Activated naive CD8-positive, alpha-beta T cell treated with anti-CD3 and anti-CD28 coated beads, Interleukin-2, amount 50 U/mL, for 16 hours (primary cell): ENCODE measurements around the gene IQSEC2.
A peak's percentile ranks its signal among the peaks of the same experiment; 100 is the strongest.

Source experiments
- DNase-seq: peaks from one replicate; pipeline ENCODE4 v3.0.0-alpha.2; 2020; ENCODE audit warnings: low read depth, low spot score

IQSEC2 gene

DNA sequence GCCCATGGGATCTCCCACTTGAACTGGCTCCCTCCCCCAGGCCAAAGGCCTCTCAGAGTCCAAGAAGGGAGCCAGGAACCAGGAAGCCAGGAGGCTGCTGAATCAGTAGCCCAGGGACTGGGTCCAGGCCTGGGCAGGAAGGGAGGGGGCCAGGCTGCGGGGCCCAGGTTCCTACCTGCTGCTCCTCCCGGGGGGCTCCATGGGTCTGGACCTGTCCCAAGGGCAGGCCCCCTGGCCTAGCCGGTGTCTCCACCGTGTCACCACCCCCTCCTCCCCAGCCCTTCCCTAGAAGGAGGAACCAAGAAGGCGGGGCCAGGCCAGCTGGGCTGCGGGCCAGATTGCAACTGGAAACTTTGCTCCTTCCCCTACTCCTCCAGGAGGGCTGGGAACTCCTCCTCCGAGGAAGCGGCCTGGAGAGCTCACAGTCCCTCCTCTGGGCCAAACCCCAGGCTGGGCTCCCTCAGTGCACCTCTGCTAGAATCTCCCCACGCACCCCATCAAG lies at the start of gene IQSEC2:
Gene IQSEC2 (minus strand): TSS at position 264 of the 502 bp plus-strand sequence.
- DNase-seq: no peak

DNA sequence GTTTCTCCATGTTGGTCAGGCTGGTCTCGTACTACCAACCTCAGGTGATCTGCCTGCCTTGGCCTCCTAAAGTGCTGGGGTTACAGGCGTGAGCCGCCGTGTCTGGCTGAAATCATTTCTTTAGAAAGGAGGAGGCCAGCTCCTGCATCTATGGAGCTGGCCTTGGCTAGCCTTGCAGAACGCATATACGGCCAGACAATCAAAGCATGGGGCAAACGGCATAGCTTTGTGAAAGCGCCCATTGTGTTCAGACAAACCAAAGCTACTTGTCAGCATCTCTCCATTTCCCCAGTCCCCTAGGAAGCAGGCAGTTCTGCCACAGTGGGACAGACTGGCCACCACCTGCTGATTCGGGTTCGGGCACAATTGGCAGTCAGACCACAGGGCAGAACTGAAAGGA lies 48.9 kb upstream of the IQSEC2 start:
- no peak for DNase-seq

DNA sequence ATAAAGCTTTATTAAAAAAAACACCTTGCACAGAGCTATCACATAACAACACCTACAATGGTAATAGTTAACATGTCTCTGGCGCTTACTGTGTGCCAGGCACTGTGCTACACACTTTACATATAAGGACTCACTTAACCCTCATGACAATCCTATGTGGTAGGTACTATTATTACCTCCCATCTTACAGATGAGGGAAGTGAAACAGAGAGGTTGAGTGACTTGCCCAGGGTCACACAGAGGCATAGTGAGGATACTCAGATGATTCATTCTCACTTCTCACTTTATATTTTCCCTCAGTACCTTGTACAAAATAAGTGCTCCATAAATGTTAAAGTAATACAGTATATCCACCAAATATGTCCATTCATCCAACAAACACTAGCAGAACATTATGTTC lies 43.4 kb upstream of the IQSEC2 start:
- no peak for DNase-seq

DNA sequence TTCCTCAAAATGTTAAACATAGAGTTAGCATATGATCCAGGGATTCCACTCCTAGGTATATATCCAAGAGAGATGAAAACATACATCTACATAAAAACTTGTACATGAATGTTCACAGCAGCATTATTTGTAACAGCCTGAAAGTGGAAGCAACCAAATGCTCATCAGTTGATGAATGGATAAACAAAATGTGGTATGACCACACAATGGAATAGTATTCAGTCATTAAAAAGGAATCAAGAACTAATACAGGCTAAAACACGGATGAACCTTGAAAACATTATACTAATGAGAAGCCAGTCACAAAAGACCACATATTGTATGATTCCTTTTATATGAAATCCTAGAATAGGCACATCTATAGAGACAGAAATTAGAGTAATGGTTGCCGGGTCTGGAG lies 42.7 kb upstream of the IQSEC2 start:
- no peak for DNase-seq

DNA sequence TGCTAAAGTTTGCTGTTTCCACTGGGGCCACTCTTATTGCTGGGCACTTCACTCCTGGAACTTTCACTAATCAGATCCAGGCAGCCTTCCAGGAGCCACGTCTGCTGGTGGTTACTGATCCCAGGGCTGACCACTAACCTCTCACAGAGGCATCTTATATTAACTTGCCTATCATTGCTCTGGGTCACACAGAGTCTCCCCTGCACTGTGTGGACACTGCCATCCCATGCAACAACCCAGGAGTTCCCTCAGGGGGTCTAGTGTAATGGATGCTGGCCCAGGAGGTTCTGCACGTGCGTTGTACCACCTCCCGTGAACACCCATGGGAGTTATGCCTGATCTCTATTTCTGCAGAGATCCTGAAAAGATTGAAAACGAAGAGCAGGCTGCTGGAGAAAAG lies 41.8 kb upstream of the IQSEC2 start:
- no peak for DNase-seq

DNA sequence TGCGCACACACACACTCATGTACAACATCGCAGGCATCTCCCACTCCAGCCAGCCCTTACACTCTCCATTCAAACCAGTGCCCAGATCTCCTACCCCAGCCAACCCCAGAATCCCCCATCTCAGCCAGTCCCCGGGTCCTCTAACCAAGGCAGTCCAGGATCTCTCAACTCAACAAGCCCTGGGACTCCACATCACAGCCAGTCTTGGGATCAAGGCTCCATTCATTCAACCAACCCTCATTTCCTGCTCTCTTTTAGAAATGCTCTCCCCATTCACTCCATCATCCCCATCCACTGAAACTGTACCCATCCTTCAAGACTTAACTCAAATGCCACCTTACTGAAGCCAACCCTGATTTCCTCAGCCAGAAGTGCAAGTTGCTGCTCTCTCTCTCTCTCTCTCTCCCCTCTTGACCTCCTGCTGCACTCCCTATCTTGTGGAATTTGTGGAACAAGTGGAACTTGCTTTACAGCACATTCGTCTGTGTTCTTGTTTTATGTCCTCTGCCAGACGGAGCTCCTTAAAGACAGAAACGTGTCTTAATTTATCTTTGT lies 40.6 kb upstream of the IQSEC2 start:
- no peak for DNase-seq

DNA sequence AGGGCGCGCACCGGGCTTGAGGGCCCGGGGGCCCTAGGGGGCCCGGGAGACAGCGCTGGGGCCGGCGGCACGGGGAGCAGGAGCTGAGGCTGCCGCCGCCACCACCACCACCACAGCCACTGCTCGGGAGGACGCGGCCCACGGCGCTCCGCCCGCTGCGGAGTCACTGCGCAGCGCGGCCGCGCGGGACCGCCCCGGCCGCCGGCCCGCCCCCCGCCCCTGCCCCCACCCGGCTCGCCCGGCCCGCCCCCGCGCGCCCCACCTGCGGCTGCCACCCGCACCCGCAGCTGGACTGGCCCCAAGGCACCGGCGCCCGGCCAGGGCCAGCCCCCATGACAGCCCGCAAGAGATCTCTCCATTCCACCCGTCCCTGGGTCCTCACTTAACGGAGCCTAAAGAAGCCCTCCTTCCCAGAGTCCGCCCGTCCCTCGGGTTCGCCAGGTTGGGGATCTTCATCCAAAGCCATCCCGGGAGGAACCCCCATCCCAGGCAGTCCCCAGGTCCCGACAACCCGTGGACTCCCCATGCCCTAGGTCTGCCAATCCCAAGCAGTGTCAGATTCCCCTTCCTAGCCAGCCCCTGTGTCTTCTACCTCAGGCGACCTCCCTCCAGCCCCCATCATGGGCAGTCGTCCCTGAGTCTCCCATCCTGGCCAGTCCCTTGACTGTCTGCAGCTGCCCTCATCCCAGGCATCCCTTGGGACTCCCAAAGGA lies 40.0 kb upstream of the IQSEC2 start:
- DNase-seq: no peak

DNA sequence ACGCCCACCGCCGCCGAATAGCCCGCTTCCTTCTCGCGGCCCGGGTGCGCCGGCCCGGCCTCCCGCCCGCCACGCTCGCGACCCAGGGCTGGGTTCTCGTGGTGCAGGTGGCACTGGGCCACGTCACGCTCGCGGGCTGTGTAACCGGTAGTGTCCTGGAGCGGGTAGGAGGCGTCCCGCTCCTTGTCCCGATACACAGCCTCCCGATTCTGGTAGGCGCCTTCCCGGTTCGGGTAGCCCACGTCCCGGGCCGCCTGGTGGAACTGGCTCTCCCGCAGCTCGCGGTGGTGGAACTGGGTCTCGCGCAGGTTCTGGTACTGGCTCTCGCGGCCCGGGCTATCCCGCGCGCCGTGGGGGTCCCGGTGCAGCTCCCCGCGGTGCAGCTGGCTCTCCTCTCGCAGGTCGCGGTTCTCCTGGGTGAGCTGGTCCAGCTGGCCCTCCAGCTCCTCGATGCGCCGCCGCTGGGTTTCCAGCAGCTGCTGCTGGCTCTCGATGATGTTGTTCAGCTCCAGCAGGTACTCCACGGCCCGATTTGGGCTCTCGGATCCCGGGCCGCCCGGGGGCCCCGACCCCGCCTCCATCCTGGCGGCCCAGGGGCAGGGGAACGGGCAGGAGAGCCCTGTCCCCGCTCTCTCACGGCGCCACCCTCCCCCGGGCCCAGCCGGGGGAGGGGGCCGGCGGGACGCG lies 39.3 kb upstream of the IQSEC2 start:
- no peak for DNase-seq

DNA sequence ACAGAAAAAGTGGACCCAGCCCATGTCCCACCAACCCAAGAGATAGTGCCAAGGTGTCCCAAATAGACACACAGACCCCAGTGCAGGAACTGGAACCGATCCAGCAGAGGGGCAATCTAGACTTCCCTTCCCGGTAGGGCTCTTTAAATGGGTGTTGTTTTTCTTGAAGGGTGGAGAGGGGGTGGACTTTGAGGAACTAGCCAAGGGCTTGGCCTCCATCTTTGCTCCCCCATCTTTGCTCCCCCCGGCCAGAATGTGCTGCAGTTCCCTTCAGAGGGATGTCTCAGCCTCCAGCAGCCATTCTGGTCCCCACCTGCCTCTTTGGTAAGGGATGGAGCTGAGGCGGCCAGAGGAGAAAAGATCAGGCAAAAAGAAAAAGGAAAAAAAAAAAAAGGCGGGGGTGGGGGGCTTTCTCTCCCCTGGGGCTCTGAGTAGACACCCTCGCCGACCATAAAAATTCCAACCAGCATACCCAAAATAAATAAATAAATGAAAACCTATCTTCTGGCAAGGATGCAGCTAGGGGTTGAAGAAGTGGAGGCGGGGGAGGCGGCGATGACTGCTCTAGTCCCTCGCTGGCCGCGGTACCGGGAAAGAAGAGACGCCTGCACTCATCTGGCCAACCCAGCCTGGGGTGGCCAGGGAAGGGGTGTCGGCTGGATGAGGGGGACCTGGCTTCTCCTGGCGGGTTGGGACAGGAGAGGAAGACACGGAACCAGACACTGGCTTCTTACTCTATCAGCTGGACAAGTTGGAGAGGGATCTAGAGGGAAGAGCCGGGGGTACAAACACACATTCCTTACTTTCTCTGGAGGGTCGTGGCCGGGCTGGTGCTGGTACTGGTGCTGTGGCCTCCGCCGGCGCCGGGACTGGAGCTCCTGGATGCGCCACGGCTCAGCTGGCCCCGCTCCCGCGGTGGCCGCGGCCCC lies 38.5 kb upstream of the IQSEC2 start:
- DNase-seq: no peak

DNA sequence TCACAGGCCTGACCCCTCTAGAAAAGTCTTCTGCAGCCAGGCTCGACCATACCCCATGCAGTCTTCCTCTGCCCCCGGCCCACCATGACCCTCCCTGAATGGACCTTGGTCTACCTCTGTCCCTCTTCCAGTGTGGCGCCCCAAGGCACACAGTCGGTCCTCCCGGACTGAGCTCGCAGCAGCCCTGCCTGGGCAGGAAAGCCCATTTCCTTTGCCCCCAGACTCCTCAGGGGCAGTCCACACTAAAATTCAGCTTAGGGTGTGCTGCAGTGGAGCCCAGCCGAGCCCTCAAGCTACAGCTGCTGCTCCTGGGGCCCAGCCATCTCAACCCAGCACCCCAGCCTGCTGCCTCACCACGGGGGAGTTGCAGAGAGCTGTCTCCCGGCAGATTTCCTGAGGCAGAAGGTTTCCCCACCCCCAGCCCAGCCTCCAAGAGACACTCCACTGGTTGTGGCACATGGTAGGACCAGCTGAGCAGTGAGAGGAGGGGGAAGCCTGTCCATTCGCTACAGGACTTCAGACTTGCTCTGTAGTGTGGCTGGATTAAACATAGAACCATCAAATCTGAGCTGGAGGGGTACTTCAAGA lies 37.5 kb upstream of the IQSEC2 start:
- DNase-seq: no peak

DNA sequence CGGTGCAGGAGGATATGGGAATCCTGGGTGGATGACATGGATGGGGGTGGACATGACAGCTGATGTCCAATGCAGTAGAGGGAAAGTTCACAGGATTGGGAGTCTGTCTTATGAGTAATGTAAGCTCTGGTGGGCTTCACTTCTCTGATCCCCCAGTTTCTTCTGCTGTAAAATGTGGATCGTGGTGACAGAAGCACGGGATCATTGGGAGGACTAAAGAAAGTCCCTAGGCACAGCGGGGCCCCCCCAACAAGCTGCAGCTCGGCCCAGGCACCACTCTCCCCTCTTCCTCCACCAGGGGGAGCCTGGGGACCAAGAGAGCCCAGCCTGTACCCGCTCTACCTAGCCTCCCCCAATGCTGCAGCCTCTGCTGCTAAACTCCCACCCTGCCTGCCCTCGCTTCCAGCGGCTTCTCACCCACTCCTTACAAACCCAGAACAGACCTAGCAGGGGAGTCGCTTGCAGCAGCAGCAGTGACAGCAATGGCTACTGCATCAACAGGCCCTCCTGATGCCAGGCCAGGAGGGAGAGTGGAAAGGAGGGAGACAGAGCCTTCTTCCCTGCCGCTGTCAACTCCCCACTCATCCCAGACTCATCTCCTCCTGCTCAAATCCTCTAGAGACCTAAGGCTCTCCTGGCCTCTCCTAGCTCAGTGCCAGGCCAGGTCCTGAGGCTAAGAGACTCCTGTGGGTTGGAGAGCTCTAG lies 36.1 kb upstream of the IQSEC2 start:
- peak; percentile 48 for DNase-seq

DNA sequence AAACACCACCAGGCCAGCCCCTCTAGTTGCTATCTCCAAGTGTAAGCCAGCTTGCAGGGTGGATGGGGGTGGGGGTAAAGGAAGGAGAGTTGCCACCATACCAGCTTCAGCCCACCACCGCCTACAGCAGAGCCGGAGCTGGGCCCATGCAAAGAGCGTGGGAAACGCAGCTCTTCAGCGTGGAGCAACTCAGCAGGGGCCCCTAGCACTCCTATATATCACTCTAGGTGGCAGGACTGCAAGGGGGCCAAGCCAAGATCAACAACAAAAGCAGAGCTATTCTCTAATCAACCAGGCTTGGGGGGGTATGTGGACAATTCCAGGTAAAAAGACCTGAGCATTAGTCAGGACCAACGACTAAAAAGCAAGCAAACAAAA lies 35.5 kb upstream of the IQSEC2 start:
- DNase-seq: no peak

DNA sequence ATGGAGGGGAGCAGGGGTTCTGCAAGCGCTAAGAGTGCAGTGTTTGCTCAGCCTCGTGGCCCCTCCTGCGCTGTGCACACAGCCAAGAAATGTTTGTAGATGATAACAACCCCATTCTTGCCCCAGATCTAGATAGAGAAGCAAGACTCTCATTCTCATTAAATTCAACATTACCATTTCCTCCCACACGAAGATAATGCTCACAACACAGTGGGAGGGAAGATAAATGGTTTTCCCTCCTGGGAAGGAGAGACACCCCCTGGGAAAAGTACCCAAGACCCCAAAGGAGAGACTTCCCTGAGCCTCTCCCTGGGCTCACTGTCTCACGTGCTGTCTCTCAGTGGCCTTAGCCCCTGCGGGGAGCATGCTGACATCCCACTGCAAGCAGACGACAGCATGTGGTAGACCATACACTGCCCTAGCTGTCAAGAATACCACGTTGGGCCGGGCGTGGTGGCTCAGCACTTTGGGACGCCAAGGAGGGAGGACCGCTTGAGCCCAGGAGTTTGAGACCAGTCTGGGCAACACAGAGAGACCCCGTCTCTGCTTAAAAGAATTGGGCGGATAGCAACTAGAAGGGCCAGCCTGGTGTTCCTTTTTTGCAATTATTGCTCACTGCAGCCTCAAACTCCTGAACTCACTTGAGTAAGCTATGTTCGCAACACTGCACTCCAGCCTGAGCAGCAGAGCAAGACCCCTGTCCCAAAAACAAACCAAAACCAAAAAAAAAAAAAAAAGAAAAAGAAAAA lies 34.9 kb upstream of the IQSEC2 start:
- no peak for DNase-seq

DNA sequence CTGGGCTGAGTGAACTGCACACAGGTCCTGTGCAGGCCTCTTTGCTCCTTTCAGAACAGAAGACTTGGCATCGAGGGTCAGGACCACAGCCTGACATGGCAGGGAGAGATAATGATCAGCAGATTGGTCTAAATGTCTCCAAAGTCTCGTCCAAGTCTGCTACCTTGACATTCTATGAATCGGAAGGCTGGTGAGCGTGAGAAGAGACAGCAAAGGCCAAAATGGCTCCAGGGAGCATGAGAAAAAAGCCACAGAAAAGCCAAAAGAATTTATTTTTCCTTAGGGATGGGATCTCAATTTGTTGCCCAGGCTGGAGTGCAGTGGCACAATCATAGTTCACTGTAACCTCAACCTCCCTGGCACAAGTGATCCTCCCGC lies 32.3 kb upstream of the IQSEC2 start:
- no peak for DNase-seq

DNA sequence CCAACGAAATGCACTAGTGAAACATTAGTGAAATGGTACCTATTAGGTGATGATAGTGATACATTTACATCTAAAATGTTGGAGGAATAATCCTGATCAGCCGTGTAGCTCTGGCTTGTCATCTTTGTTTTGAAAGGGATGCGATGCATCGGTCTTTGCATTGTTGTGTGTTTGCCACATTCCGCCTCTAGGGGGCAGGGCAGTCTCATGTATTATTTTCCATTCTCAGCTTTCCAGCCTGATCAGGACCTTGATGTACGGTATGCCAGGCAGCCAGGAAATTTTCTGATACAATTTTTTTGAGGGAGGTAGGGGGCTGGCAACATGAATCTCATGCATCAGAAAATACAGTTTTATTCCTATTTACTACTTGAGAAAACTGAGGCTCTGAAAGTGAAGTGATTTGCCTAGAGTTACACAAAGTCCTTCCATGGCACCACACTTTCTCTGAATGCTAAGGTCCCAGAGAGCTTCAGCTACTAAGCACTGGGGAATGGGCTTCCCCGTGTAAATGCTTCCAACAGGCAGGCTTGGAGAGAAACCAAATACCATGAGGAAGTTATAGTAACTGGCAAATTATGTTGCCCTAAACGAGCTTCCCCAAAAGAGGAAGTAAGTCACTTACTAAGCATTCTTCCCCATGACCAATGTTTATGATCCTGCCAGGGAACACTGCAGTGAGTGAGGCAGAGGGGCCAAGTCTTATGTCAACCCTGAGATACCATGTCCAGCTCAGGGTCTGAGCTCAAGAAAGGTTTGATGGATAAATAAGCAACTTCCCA lies 31.8 kb upstream of the IQSEC2 start:
- DNase-seq: no peak

DNA sequence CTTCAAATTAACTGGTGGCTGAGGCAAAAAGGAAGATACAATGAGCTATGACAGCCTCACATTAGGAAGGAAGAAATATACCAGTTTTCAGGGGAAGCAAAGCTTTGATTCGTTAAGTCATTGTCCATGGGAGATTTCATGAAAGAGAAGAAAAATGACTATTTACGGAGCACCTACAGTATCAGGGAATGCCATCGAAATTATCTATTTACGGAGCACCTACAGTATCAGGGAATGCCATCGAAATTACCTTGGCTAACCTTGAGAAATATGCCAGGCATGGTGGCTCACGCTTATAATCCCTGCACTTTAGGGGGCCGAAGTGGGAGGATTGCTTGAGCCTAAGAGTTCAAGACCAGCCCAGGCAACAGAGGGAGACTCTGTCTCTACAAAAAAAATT lies 28.5 kb upstream of the IQSEC2 start:
- DNase-seq: no peak

DNA sequence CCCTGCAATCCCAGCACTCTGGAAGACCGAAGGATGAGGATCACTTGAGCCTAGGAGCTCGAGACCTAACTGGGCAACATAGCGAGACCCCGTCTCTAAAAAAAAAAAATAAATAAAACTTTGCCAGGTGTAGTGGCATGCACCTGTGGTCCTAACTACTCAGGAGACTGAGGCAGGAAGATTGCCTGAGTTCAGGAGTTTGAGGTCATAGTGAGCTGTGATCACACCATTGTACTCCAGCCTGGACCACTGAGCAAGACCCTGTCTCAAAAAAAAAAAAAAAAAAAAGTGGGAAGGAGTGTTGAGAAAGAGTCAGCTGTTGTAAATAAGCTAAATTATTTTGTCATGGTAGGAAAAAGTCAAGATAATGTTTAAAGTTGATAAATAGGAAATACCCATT lies 27.5 kb upstream of the IQSEC2 start:
- DNase-seq: no peak

DNA sequence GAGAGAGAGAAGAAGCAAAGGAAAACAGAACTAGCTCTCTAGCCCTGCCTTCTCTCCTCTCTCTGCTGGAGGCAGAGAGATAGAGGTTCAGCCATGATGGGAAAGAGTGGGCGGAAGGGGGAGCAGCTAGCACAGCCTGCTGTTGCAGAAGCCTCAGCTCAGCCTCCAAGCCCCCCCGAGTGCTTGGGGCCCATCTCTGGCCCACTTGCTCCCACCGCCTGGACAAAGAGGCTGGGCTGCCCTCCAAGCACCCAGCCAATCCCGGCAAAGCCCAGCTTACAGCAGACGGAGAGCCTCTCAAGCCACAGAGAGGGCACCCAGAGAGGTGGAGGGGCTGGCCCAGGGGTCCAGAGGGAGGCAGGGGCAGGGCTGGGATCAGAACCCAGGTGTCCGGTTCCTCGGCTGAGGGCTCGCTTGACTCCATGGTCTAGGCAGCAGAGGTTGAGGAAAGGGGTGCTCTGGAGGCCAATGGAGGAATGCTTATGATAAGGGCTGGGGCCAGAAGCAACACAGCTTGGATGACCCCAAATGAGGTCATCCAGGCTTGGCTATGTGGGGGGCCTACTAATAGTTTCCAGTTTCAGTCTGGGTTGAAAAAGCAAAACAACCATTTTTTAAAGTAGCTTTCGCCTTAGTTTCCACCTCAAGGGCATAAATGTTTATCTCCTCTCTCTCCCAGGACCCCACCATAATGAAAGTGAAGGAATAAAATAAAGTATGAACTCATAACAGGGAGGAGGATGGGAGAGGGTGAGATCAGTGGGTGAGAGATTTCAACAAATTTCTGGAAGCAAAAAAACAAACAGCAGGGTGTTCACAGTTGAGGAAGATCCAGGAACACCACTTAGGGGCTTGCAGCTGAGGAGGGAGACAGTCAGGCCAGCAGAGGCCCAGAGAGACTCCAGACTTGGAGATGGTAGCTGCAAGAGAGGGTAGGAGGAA lies 24.9 kb upstream of the IQSEC2 start:
- DNase-seq: no peak
